Hepatocyte (in vitro differentiated cells): ENCODE results near the gene BAZ2B.

Experiments
- CTCF ChIP-seq: fragments of 200-600 bp; sonication (generic); IDR thresholded peaks from 2 replicates; pipeline ENCODE4 v1.5.1; 2016; ENCODE audit warnings: antibody characterized with exemption, mild to moderate bottlenecking; ENCODE audit not compliant: poor library complexity
- EZH2 ChIP-seq: fragments of 200-600 bp; sonication (generic); IDR thresholded peaks from 2 replicates; pipeline ENCODE4 v1.6.1; 2016; ENCODE audit warnings: antibody characterized with exemption, mild to moderate bottlenecking, borderline replicate concordance

- TF ChIP-seq CTCF (no peak), EZH2 (no peak)
Measured at GRCh38 chr2:159604159-159604558, 12.2 kb downstream of the BAZ2B start.
